Endothelial cell of umbilical vein (primary cell): Measurements from ENCODE around the gene ARHGAP10. TPM values are rescaled to one million over a fixed set of nuclear protein-coding genes. Genes with fewer than 3 reads are reported as not detected.

Experiments used
- BruUV-seq: library from RNA; stranded (reverse); fragments of 400-500 nt; replicated peaks from 2 replicates; lab custom pipeline; 2021; lab: Mats Ljungman, UMichigan
- CTCF ChIA-PET: fragments of 300-600, 350-600 bp; sonication (Branson Sonifier 250); formaldehyde crosslinking; loops from one replicate; lab custom pipeline; 2021; ENCODE audit warnings: antibody characterized with exemption, inconsistent platforms; lab: Charles Lee
- POLR2A ChIA-PET: fragments of 300-600, 350-600 bp; sonication (Branson Sonifier 250); formaldehyde crosslinking; loops from one replicate; lab custom pipeline; 2021; ENCODE audit warnings: antibody characterized with exemption, inconsistent platforms; lab: Charles Lee
- DNase-seq: peaks from one replicate; pipeline ENCODE4 v3.0.0-alpha.2; 2011; ENCODE audit warnings: low read depth, low spot score
- FAIRE-seq: peaks from 2 replicates; lab custom pipeline; 2011; peaks lifted over from hg19 to GRCh38; lab: Jason Lieb, UNC
- H2AFZ ChIP-seq: 2 replicates; pipeline ENCODE4 v1.6.0; 2012; ENCODE audit warnings: low read depth, low read length, control low read depth, inconsistent platforms
- H3K27ac ChIP-seq: 2 replicates; pipeline ENCODE4 v1.5.1; 2011; ENCODE audit warnings: low read depth, mild to moderate bottlenecking, control low read depth, low read length, moderate library complexity; ENCODE audit not compliant: insufficient read depth
- H3K27me3 ChIP-seq, 2 experiments: 2 replicates each; pipeline versions ENCODE4 v1.6.0 to v1.6.1; 2011; ENCODE audit warnings: low read length in 2 of 2, mixed read lengths in 1 of 2; ENCODE audit not compliant: control insufficient read depth in 2 of 2, insufficient read depth in 2 of 2
- H3K36me3 ChIP-seq, 2 experiments: 2 replicates in 1 of 2; 3 replicates in 1 of 2; pipeline ENCODE4 v1.5.1; 2011; ENCODE audit warnings: low read length in 2 of 2, mild to moderate bottlenecking in 1 of 2, moderate library complexity in 1 of 2; ENCODE audit not compliant: control insufficient read depth in 2 of 2, insufficient read depth in 2 of 2; ENCODE audit errors: extremely low read depth in 1 of 2
- H3K4me1 ChIP-seq: 3 replicates; pipeline ENCODE4 v1.5.1; 2011; ENCODE audit warnings: mild to moderate bottlenecking, low read length; ENCODE audit not compliant: control insufficient read depth, insufficient read depth; ENCODE audit errors: extremely low read depth
- H3K4me2 ChIP-seq: 2 replicates; pipeline ENCODE4 v1.6.1; 2011; ENCODE audit warnings: low read length, control low read depth, mixed read lengths; ENCODE audit not compliant: insufficient read depth
- H3K4me3 ChIP-seq, 3 experiments: fragments of 200-600 bp in 1 of 3; sonication (generic), shearing (Covaris generic) in 1 of 3; replicated peaks in 1 of 3; 2 replicates each; pipeline ENCODE4 v1.5.1; 2011 to 2016; ENCODE audit warnings: control low read depth in 3 of 3, low read length in 3 of 3, mild to moderate bottlenecking in 2 of 3, inconsistent platforms in 1 of 3, low read depth in 1 of 3, moderate library complexity in 1 of 3; ENCODE audit not compliant: insufficient read depth in 1 of 3
- H3K79me2 ChIP-seq: 2 replicates; pipeline ENCODE4 v1.6.0; 2012; ENCODE audit warnings: low read length, inconsistent platforms; ENCODE audit not compliant: control insufficient read depth, insufficient read depth
- H3K9ac ChIP-seq: replicated peaks from 2 replicates; pipeline ENCODE3; 2011; ENCODE audit warnings: low read length, control low read depth; ENCODE audit not compliant: insufficient read depth; ENCODE audit errors: extremely low read depth
- H3K9me1 ChIP-seq: replicated peaks from 3 replicates; pipeline ENCODE4 v1.6.0; 2011; ENCODE audit warnings: mild to moderate bottlenecking, low read length; ENCODE audit not compliant: control insufficient read depth, insufficient read depth; ENCODE audit errors: extremely low read depth
- H3K9me3 ChIP-seq: replicated peaks from 2 replicates; pipeline ENCODE4 v1.5.1; 2012; ENCODE audit warnings: low read length, inconsistent platforms; ENCODE audit not compliant: control insufficient read depth, insufficient read depth
- H4K20me1 ChIP-seq: replicated peaks from 2 replicates; pipeline ENCODE3; 2011; ENCODE audit warnings: mild to moderate bottlenecking, low read length; ENCODE audit not compliant: control insufficient read depth, insufficient read depth; ENCODE audit errors: extremely low read depth
- CTCF ChIP-seq, 2 donors: IDR thresholded peaks; 1 replicate in 1 of 2; 2 replicates in 1 of 2; pipeline ENCODE4 v1.5.1; 2011; ENCODE audit warnings: low read length in 2 of 2, mild to moderate bottlenecking in 2 of 2, moderate library complexity in 2 of 2, control low read depth in 1 of 2, inconsistent platforms in 1 of 2, low read depth in 1 of 2; ENCODE audit not compliant: insufficient read depth in 1 of 2; ENCODE audit errors: extremely low read depth in 1 of 2
- EZH2 ChIP-seq: IDR thresholded peaks from 2 replicates; pipeline ENCODE4 v1.6.1; 2012; ENCODE audit warnings: borderline replicate concordance, low read depth, mild to moderate bottlenecking, moderate library complexity, low read length, inconsistent platforms; ENCODE audit not compliant: severe bottlenecking
- FOS ChIP-seq: IDR thresholded peaks from 2 replicates; pipeline ENCODE4 v1.6.1; 2011; ENCODE audit warnings: mild to moderate bottlenecking, low read length, moderate library complexity, borderline replicate concordance; ENCODE audit not compliant: insufficient read depth
- GATA2 ChIP-seq: IDR thresholded peaks from 2 replicates; pipeline ENCODE4 v1.7.0; 2011; ENCODE audit warnings: low read depth, mild to moderate bottlenecking, moderate library complexity, mixed read lengths, low read length; ENCODE audit not compliant: insufficient read length, insufficient read depth
- JUN ChIP-seq: IDR thresholded peaks from 2 replicates; pipeline ENCODE4 v1.6.1; 2011; ENCODE audit warnings: borderline replicate concordance, low read depth; ENCODE audit not compliant: insufficient read length, insufficient read depth
- MYC ChIP-seq: IDR thresholded peaks from one replicate; pipeline ENCODE4 v1.6.1; 2011; ENCODE audit warnings: mild to moderate bottlenecking, low read depth, low read length
- POLR2A ChIP-seq: IDR thresholded peaks from 2 replicates; pipeline ENCODE4 v1.6.1; 2012; ENCODE audit warnings: low read depth, mild to moderate bottlenecking, control low read depth, low read length
- POLR2AphosphoS5 ChIP-seq: IDR thresholded peaks from 2 replicates; pipeline ENCODE4 v1.6.1; 2012; ENCODE audit warnings: low read depth, mild to moderate bottlenecking, control low read depth, low read length, moderate library complexity; ENCODE audit not compliant: insufficient read depth
- dilution Hi-C: fragments of 300-500 bp; cut with MboI; formaldehyde crosslinking; loops from one replicate; pipeline ENCODE4 v1.15.0; 2019; ENCODE audit warnings: low sequenced_read_pairs; ENCODE audit not compliant: extremely low pct_ligation_motif_present
- intact Hi-C: fragments of 100-400 bp; cut with micrococcal nuclease; formaldehyde crosslinking; loops from one replicate; pipeline ENCODE4 v1.10.0; 2022
- polyA plus RNA-seq, 4 experiments: library from polyadenylated mRNA; depleted of rRNA in 3 of 4; stranded (reverse) in 3 of 4; unstranded in 1 of 4; fragments of >200 nt; gene quantifications; 2 replicates each; pipeline versions ENCODE4 v1.2.1 to v1.2.3, GENCODE V29; 2011 to 2012; ENCODE audit warnings: missing spikeins in 1 of 4
- total RNA-seq: library from RNA; stranded (reverse); gene quantifications from 2 replicates; pipeline ENCODE4 v1.2.3, GENCODE V29; 2021
- TF ChIP-seq, protein P1 (sequence below): IDR thresholded peaks from 2 replicates; pipeline ENCODE4 v1.6.1; 2011; ENCODE audit not compliant: insufficient read depth, insufficient read length

Gene ARHGAP10
- total and polyA plus RNA-seq, 2 donors (not counting 3 experiments of a cell fraction or from before 2014, with no cell fraction given) = 20.4 to 36.7 TPM

DNA sequence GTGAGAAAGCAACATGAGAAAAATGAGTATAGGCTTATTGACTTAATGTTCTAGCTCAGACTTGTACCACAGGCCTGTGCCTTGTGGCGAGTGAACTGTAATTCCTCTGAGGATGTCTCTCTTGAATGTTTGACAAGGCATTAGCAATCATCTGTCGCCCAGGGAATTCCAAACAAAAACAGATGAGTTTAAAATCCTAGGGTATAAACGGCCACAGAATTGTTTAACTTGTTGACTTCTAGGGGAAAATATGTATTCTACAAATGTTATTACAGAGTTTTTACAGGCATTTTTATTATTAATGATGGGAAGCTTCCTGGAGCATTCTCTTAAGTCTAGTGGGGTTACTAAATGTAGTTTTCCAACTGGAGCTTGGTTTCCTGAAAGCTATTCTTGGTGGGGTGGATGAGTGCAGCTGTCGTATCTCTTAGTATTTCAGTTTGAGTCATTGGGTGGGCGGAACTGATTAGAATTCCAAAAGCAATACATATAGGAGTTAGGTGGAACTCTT is 40.6 kb downstream of the ARHGAP10 start:
- peak; percentile 84 for FAIRE-seq
- CTCF ChIA-PET = interaction anchor here (0.8 to 5.1 kb wide), 11 partner anchors 9 to 94 kb away, joined by 3 to 59 read pairs (median 5); partner anchors contain the start of genes ARHGAP10 and PRMT9
- TF ChIP-seq GATA2 = peak; percentile 55
- TF ChIP-seq FOS = peak; percentile 68
- TF ChIP-seq, protein P1, sequence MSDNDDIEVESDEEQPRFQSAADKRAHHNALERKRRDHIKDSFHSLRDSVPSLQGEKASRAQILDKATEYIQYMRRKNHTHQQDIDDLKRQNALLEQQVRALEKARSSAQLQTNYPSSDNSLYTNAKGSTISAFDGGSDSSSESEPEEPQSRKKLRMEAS = no peak
- no peak for TF ChIP-seq CTCF (IDR thresholded peaks at IDR 0.05; ENCODE audit: extremely low read depth in 1 of 2, insufficient read depth in 1 of 2, low read depth in 1 of 2, low read length in 2 of 2)
- TF ChIP-seq MYC = no peak
- TF ChIP-seq EZH2 = no peak
- TF ChIP-seq POLR2A = no peak
- peak; percentile 82 for TF ChIP-seq JUN
- no peak for TF ChIP-seq POLR2AphosphoS5
- Histone ChIP-seq H3K9me1 (no peaks in the 10 kb centered on the region), H3K4me2 (peak overlapping the region; percentile 80), H3K36me3 (no peaks in the 10 kb centered on the region), H3K4me1 (peaks cover 78% of the 10 kb centered on the region), H3K9ac (peak overlapping the region; percentile 93), H3K9me3 (no peaks in the 10 kb centered on the region), H3K79me2 (peaks cover 51% of the 10 kb centered on the region), H3K4me3 (peak overlapping the region in 1 of 3 experiments; percentile 40), H4K20me1 (no peaks in the 10 kb centered on the region), H3K27ac (peak overlapping the region; percentile 99), H3K27me3 (no peaks in the 10 kb centered on the region), H2AFZ (no peak overlapping the region)
- intact Hi-C loops = loop anchor here (1.0 to 10.0 kb wide), 6 partner anchors 36 to 672 kb away; partner anchors contain the start of genes ARHGAP10 and NR3C2
- POLR2A ChIA-PET = interaction anchor here (0.9 to 1.8 kb wide), 4 partner anchors 39 to 93 kb away, joined by 3 to 8 read pairs (median 3); partner anchors contain the start of gene ARHGAP10
- BruUV-seq = no TSS peak
- dilution Hi-C loops = no loop called here
- DNase-seq = peak; percentile 90
